Measurements from ENCODE around the gene GRIK2.

The GRIK2 gene

DNA sequence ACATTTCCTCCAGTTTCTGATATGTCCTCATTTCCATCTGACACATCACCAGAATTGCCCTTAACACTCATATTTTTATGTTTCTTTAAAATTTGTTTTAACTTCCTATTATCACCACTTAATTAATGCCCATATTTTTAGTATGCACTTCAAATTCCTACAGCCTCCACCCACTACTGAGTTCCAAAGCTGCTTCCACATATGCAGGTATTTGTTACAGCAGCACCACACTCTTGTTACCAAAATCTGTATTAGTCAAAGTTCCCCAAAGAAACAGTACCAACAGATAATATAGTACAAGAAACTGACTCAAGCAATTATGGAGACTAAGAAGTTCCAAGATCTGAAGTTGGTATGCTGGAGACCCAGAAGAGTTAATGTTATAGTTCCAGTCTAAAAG lies 340.4 kb downstream of the GRIK2 start:
- Histone ChIP-seq H3K27me3 (replicated peaks) (no peaks in the 10 kb centered on the region), H3K36me3 (replicated peaks) (no peaks in the 10 kb centered on the region), H3K4me3 (ENCODE audit: low read depth, low read length) (no peak overlapping the region), H3K27ac (no peak overlapping the region)
- TF ChIP-seq, protein P1, sequence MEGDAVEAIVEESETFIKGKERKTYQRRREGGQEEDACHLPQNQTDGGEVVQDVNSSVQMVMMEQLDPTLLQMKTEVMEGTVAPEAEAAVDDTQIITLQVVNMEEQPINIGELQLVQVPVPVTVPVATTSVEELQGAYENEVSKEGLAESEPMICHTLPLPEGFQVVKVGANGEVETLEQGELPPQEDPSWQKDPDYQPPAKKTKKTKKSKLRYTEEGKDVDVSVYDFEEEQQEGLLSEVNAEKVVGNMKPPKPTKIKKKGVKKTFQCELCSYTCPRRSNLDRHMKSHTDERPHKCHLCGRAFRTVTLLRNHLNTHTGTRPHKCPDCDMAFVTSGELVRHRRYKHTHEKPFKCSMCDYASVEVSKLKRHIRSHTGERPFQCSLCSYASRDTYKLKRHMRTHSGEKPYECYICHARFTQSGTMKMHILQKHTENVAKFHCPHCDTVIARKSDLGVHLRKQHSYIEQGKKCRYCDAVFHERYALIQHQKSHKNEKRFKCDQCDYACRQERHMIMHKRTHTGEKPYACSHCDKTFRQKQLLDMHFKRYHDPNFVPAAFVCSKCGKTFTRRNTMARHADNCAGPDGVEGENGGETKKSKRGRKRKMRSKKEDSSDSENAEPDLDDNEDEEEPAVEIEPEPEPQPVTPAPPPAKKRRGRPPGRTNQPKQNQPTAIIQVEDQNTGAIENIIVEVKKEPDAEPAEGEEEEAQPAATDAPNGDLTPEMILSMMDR (IDR thresholded peaks at IDR 0.05; ENCODE audit: low read depth, low read length, missing control alignments): no peak
- in situ Hi-C loops (cut with HindIII; ENCODE audit: low pct_ligation_motif_present, low sequenced_read_pairs): no loop called here
- DNase-seq: no peak

DNA sequence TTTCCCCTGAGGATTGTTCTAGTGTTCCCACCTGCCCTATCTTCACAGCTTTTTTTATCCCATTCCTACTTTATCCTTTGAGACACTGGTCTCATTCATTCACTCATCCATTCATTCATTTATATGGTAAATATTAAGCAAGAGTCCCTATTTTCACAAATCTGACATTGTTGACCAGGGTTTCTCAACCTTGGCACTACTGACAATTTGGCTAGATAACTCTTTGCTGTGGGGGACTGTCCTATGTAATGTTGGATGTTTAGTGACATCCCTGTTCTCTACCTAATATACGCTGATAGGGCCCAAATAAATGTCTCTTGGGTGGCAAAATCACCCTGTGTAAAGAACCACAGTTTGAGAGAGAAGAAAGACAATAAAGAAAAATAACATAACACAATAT lies 345.0 kb downstream of the GRIK2 start:
- Histone ChIP-seq H3K36me3 (replicated peaks) (no peaks in the 10 kb centered on the region), H3K4me3 (ENCODE audit: low read depth, low read length) (no peak overlapping the region), H3K27me3 (replicated peaks) (no peaks in the 10 kb centered on the region), H3K27ac (no peak overlapping the region)
- TF ChIP-seq, protein P1 (IDR thresholded peaks at IDR 0.05; ENCODE audit: low read depth, low read length, missing control alignments): no peak
- in situ Hi-C loops (cut with HindIII; ENCODE audit: low pct_ligation_motif_present, low sequenced_read_pairs): no loop called here
- no peak for DNase-seq

DNA sequence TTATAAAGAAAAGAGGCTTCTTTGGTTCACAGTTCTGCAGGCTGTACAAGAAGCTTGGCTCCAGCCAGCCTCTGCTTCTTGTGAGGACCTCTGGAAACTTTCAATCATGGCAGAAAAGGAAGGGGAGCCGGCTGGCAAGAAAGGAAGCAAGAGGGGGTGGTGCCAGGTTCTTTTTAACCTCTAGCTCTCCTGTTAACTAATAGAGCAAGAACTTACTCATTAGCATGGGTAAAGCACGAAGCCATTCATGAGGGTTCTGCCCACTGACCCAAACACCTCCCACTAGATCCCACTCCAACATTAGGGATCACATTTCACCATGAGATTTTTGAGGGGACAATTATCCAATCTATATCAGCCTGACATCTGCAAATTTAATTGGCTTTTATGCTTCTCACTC lies 347.1 kb downstream of the GRIK2 start:
- H3K27me3 ChIP-seq (replicated peaks): no peaks in the 10 kb centered on the region
- H3K4me3 ChIP-seq (ENCODE audit: low read depth, low read length): no peak overlapping the region
- in situ Hi-C loops (cut with HindIII; ENCODE audit: low pct_ligation_motif_present, low sequenced_read_pairs): no loop called here
- no peak overlapping the region for H3K27ac ChIP-seq
- TF ChIP-seq, protein P1 (IDR thresholded peaks at IDR 0.05; ENCODE audit: low read depth, low read length, missing control alignments): no peak
- no peaks in the 10 kb centered on the region for H3K36me3 ChIP-seq (replicated peaks)
- DNase-seq: no peak

DNA sequence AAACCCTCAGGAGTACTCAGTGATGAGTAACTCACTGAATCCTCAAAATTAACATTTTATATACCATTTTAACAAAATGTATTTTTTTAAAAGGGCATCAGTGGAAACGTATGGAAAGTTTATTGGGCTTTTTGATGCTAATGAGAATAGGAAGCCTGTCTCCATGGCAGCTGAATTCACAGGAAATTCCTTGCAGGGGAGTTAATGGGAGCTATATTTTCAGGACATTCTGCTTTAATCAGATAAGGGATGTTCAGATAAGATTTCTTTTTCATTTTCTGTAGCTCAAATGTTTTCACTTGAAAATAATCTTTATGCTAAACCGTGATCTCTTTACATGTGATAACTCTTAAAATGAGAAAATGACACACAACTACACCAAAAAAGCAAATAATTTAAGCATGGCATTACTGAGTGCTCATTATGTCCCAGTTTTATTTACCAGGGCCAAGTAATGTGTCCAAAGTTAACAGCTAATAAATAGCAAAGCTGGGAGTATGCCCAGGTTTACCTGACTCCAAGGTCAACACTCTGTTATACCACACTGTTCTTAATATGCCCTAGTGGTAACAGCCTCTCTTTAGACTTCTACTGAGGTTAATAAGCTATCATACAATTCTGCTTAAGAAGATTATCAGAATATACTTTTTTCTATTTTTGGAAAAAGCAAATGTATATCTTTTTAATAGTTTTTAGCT lies 348.1 kb downstream of the GRIK2 start:
- in situ Hi-C loops (cut with HindIII; ENCODE audit: low pct_ligation_motif_present, low sequenced_read_pairs): no loop called here
- TF ChIP-seq, protein P1 (IDR thresholded peaks at IDR 0.05; ENCODE audit: low read depth, low read length, missing control alignments): no peak
- no peak overlapping the region for H3K27ac ChIP-seq

DNA sequence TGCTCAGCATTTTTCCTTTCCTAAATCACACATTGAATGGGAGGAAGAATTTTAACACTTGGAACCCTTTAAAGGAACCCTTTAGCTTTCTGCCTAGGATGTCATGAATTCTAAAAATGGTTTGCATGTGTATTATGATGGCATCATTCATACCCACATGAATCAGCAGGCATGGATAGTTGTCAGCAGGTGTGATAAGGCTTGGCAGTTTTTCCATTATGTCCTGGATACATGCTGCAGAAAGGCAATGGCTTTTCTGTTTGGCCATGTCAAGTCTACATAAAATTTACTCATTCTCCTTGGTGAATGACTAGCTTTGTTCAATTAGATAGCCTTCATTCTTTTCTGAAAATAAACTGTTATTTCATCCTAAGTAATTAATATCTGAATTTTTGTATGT lies 353.7 kb downstream of the GRIK2 start:
- Histone ChIP-seq H3K36me3 (replicated peaks) (no peaks in the 10 kb centered on the region), H3K27me3 (replicated peaks) (no peaks in the 10 kb centered on the region), H3K4me3 (ENCODE audit: low read depth, low read length) (no peak overlapping the region), H3K27ac (no peak overlapping the region)
- in situ Hi-C loops (cut with HindIII; ENCODE audit: low pct_ligation_motif_present, low sequenced_read_pairs): no loop called here
- TF ChIP-seq, protein P1 (IDR thresholded peaks at IDR 0.05; ENCODE audit: low read depth, low read length, missing control alignments): no peak
- no peak for DNase-seq

More for the DNA sequence above, 348.1 kb downstream of the GRIK2 start:
- Histone ChIP-seq H3K36me3 (replicated peaks) (no peaks in the 10 kb centered on the region), H3K4me3 (ENCODE audit: low read depth, low read length) (no peak overlapping the region), H3K27me3 (replicated peaks) (no peaks in the 10 kb centered on the region)
- DNase-seq: no peak

DNA sequence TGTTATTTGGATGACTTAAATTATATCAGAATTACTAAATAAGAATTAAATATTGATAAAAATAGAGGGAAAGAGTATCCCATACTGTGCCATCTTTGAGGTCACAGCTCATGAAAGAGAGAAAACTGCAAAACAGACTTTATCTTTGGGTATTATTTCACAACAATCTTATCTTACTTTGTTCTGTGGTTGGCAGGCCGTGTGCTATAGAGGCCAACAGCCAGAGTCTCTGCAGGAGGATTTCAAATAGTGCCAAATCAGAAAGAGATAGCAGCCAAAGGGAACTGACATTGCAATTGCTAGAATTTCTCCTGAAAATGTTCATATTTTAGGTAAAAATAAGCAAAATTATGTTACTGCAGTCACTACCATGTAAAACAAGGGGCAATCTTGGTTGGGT lies 354.2 kb downstream of the GRIK2 start:
- no peak for DNase-seq
- Histone ChIP-seq H3K36me3 (replicated peaks) (no peaks in the 10 kb centered on the region), H3K27ac (no peak overlapping the region), H3K4me3 (ENCODE audit: low read depth, low read length) (no peak overlapping the region), H3K27me3 (replicated peaks) (no peaks in the 10 kb centered on the region)
- in situ Hi-C loops (cut with HindIII; ENCODE audit: low pct_ligation_motif_present, low sequenced_read_pairs): no loop called here
- TF ChIP-seq, protein P1 (IDR thresholded peaks at IDR 0.05; ENCODE audit: low read depth, low read length, missing control alignments): no peak

All from brain microvascular endothelial cell (primary cell).